ENCODE results near the gene SERP1.

SERP1 gene

DNA sequence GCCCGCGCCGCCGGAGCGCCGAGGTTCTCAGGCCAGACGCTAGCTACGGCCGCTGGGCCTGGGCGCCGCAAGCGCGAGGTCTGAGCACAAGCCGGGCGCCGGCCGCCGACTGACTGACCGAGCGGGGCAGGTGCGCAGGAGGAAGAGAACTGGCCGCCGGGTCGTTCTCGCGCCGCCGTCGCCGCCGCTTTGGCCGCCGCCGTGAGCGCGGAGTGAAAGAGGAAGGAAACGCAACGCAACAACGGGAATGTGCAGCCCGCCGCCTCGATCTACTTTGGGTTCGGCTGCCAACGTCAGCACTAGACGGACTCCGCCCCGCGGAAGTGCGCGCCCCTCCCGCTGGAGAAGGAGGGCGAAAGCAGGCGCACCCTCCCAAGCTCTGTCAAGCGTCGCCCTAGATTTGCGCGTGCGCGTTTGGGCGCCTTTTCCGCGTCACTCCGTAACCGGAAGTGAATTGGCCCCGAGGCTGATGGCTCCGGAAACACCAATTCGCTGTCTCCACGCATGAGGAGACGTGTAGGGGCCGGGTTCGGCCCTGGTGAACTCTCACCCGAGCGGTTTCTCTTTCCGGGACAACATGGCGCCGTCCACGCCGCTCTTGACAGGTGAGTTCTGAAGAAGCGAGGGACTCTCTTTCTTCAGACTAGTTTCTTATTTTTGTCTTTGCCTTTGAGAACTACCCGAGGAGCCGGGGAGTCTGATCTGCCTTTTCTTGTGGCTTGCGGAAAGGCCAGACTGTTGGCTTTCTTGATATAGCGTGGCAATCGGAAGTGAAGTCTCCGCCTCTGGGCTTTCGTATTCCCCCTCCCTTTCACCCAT, at the start of gene SERP1, which contains the start of gene EIF2A:
Gene SERP1 (minus strand): TSS at position 271 of the 819 bp plus-strand sequence. CDS start 361 bp downstream, outside the sequence.
Gene EIF2A (plus strand): TSS at position 562 of the 819 bp plus-strand sequence. CDS start 16 bp downstream, at position 578.
- DNase-seq = peak; percentile 96 to 100 (median 99)

- no peak for DNase-seq
Observed at GRCh38 chr3:150594150-150594549, 47.9 kb upstream of the SERP1 start.

- no peak for DNase-seq
Observed at GRCh38 chr3:150589759-150590158, 43.5 kb upstream of the SERP1 start.

GRCh38 chr3:150588027-150588830, 41.9 kb upstream of the SERP1 start:
- DNase-seq = no peak

- no peak for DNase-seq
Observed at GRCh38 chr3:150583028-150583427, 36.7 kb upstream of the SERP1 start.

DNA sequence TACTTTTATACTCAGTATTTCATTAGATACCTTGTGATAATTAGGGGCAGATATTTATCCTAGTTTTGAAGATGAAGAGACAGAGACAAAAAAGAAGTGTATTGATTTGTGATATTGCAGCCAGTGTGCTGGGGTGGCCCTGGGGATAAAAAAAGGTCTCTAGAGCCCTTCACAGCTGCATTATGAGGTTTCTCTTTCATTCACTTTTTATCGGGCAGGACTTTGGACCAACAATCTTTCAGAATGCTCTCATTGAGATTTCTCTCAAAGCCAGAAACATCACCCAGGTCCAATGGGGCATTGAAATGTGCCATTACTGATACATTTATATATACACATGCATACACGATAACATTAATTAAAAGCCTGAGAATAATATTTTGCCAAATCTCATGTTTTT, 36.3 kb upstream of the SERP1 start:
- DNase-seq = no peak

DNA sequence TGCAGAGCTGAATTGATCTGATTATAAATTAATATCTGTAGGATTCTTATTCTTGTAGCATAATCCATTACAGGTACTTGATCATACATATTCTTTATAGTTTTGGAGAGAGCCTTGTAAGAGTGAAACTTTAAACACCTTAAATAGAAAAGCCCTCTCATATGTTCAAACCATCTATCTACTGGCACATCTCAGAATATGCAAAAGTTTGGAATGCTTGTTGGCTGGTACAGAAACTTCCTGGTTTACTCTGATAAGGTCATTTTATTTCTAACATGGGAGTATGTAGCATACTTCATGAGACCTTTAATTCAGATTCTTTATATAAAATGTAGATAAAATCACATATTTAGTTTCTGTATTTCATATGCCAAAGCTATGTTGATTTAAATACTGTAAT, 34.9 kb upstream of the SERP1 start:
- DNase-seq = no peak

GRCh38 chr3:150577855-150578254, 31.6 kb upstream of the SERP1 start:
- no peak for DNase-seq

DNA sequence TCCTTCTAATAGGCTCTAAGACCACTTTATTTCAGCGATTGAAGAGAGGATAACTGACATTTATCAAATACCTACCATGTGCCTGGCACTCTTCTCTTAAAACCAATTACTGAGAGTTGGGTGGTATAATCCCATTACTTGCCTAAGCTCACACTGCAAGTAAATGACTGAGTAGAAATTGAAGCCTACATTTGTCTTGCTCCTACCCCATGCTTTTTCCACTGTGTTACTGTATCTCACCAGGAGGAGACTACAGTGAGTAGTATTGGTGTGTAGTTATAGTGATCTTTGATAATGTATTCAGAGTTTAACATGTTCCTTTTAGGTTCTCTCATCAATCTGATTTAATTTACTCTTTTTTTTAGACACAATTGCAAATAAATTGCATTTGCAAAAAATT, 21.0 kb upstream of the SERP1 start:
- no peak for DNase-seq

DNA sequence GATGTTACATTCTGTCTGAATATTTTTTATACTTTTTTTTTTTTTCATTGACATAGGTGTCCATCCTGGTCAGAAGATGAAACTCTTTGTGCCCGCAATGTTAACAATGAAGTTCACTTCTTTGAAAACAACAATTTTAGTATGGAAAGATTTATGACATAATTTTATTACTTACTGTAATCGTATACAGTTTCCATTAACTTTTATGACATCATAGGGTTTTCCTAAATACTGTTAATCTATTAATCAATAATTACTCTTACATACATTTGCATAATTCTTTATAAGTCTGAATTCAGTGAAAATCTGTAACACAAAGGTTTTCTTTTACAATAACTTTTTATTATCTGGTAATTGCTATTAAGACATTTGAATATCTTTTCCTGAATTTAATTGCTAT, 17.9 kb upstream of the SERP1 start:
- DNase-seq = no peak

DNA sequence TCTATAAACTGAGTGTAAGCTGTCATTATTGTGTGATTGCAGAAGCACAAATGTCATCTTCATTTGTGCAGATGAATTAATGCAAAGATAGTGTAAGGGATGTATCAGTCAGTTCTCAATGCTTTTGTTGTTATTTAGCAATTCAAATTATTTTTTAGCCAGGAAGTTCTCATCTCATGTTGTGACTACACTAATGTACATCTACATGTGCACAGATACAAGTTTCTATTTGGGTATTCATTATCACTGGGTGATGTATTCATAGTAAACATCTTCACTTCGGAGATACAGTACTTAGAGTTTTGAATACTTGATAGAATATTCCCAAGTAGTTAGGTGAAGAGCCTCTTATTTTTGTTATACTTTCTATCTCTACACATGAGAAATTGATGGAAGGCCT, 11.4 kb upstream of the SERP1 start:
- DNase-seq = no peak

- DNase-seq = no peak
Observed at GRCh38 chr3:150556792-150557191, 10.5 kb upstream of the SERP1 start.

DNA sequence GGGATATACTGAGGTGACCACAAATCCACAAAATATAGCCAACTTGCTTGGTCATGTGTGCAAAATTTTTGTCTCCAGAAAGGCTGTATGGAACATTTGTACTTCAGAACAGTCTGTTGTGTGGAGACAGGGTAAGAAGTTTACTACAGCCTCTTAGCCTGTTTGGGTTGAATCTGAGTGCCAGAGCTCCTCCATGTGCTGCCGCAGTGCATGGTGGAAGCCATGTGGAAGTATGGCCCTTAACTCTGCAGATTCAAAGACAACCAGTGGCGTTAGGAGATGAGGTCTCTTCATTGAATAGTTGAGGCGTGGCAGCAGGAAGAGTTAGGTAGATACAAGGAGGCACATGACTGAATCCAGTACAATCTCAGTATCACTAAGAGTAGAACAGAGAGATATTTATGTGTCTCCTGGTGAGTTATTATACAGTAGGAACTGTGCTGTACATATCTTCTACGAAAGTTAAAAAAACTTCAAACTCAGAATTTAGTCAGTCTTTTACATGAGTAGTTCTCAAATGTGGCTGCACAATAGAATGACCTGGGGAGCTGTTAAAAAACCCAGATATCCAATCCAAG, 9.7 kb upstream of the SERP1 start:
- DNase-seq = no peak

- DNase-seq = no peak
Observed at GRCh38 chr3:150547045-150547741, 897 bp upstream of the SERP1 start.

DNA sequence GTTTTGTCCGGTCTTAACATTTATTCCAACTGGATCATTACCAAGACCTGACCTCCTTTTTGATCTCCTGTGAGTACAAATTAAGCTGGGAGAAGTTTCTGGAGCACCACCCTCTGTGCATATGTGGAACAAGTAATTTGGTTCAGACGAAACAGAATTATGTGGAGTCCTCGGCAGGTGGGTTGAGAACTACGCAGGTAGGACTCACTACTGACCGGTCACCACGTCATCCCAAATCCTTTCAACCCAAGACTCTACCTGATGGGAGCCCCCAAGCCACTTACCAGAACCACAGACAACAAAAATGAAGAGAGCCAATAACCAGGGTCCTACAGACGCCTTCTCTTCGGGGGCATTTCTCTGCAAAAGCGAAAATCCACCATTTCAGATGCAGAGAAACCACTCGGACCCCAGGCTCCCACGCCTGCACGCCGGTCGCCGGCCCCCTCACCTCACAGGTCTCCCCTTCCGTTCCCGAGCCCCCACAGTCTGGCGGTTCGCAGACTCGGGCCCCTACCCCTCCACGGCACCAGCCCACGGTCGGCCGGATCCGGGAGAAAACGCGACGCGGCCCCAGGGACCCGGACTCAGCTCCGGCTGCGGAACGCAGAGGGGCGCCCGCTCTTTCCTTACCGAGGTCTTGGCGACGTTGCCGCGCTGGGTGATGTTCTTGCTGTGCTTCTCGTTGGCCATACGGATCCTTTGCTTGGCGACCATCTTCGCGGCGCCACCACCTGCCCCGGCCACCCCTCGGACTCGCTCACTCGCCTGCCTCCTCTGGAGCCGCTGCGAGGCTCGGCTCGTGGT, 674 bp downstream of the SERP1 start:
- DNase-seq = peak in 3 of 6 experiments; percentile 24 to 40 (median 29)

DNA sequence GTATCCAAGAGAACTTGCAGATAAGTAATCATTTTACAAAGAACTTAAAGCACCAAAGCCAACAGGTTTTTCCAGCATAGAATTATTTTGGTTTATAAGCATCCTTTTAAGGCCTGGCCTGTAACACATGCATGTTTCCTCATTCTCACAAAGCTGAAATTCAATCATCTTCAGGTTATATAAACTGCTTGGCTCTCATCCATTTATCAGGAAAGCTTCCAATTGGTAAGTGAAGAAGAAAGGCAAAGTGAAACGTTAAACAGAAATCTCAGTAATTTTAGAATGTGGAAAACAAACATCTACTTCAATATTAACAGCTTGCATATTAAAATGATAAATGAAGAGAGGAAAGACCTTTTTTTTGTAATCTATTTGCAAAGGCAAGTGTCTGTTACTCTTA, 1.6 kb downstream of the SERP1 start:
- DNase-seq = no peak

- no peak for DNase-seq
Observed at GRCh38 chr3:150544041-150544440, 2.3 kb downstream of the SERP1 start.

DNA sequence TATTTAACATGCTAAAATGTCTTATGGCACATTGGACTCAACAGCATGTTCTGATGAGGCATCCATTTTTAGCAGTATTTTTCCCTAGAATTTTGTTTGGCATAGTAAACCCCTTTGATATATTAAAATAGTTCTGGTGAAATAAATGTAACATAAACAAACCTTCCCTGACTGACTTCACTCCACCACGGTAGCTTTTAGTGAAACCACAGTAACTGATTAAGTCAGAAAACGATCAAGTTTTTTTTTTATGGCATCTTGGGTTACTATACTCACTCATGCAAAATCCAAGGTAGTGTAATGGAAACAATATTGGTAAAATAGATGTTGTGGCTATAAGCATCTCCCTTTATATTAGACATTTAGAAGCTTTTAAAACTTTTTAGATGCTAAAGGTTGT, 2.8 kb downstream of the SERP1 start:
- no peak for DNase-seq

DNA sequence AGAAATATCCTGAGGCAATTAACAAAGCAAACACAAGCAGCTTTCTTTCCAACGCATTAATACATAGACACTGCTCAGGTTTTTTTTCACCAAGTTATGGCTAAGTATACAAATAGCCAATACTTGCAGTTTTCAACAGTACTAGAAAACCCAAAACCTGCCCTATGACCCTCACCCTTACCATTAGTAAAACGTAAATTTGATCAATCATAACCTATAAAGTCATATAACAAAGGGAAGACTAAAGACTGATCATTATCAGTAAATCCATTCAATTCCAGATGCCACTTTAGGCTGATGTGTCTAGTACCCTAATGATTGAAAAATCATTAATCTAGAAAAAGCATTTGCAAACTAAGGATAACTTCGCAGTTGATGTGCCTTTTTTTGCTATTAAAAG, 3.2 kb downstream of the SERP1 start:
- DNase-seq = no peak

DNA sequence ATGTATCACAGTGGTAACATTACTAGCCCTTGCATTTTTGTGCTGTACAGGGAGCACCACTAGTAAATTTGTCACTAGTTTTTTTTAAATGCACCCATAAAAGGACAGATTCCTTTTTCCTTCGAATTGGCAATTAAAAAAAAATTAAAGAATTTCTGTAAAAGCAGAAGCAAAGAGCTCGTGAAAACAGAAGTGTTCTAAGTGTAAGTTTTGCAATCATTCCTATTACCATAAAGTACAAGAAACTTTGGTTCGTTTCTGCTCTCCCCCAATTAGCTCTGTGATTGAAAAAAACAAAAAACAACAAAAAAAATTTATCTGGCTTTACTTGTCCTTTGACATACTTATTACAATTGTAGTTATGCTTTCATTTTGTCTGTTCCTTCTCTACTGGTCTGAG, 5.3 kb downstream of the SERP1 start:
- no peak for DNase-seq

GRCh38 chr3:150540297-150540696, 6.0 kb downstream of the SERP1 start:
- no peak for DNase-seq

Data from stimulated activated naive CD4-positive, alpha-beta T cell (primary cell).